Measurements from ENCODE around the gene RENBP. TPM values are rescaled to one million over a fixed set of nuclear protein-coding genes. Genes with fewer than 3 reads are reported as not detected.
A peak's percentile ranks its signal among the peaks of the same experiment; 100 is the strongest.

Gene RENBP
- total RNA-seq, 2 experiments from 2014 or later, result 18.1 to 18.8 TPM

DNA sequence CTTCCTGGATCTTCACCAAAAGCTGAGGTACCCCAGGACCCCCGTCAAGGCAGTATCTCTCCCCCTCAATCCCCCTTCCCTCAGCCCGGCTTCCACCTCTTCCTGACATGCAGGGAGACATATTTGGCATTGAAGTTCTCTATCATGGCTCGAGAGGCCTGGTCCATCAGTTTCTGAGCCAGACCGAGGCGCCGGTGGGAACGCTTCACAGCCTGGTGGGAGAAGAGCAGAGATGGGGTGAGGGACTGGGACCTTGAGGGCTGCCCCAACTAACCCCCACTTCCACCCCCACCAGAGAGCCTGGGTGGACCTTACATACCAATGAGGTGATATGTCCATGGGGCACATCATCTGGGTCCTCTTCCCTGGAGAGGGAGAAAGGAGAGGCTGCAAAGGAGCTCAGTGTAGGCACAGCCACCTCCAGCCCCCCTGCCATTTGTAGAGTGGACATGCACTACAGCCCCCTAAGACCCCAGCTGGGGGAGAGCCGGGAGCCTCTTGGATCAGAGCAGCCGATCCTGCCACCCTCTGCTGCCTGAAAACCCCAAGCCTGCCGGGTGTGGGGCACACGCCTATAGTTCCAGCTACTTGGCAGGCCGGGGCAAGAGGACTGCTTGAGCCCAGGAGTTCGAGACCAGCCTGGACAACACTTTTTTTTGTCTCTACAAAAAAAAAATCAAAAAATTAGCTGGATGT, 12.1 kb downstream of the RENBP start:
- POLR2A ChIA-PET, result interaction anchor here (8.7 kb wide), 1 partner anchor 8 kb away, joined by 69 read pairs; the partner anchor contains the start of gene ARHGAP4
- Mint-ChIP-seq H3K9me3 (no peaks in the 10 kb centered on the region), H3K27me3 (no peaks in the 10 kb centered on the region), H3K27ac (no peak overlapping the region), H3K4me1 (peaks cover 14% of the 10 kb centered on the region), H3K36me3 (peaks cover 9% of the 10 kb centered on the region), H3K4me3 (no peak overlapping the region)
- no peak for ATAC-seq (ENCODE audit: low read depth)
- DNase-seq, result no peak

DNA sequence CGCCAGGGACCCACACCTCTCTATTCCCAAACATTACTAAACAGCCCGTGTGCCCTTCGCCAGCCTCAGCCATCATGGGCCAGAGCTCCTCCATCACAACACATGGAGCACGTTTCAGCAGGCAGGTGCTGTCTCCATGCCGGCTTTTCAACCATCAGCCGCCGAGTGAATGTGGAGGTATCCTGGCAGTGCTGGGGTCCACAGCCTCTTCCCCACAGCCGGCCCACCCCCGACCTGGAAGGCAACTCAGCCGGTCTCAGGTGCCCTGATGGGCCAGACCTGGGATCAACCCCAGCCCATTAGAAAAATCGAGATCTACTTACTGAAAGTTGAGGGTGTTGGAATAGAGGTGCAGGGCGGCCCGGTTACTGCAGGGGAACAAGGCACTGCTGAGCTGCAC, 12.7 kb downstream of the RENBP start:
- ATAC-seq (ENCODE audit: low read depth), result no peak
- Mint-ChIP-seq H3K4me3 (no peak overlapping the region), H3K27ac (peak overlapping the region; percentile 62), H3K4me1 (peaks cover 16% of the 10 kb centered on the region), H3K9me3 (no peaks in the 10 kb centered on the region), H3K27me3 (no peaks in the 10 kb centered on the region), H3K36me3 (peaks cover 9% of the 10 kb centered on the region)
- DNase-seq, result no peak
- POLR2A ChIA-PET, result no interaction called here

DNA sequence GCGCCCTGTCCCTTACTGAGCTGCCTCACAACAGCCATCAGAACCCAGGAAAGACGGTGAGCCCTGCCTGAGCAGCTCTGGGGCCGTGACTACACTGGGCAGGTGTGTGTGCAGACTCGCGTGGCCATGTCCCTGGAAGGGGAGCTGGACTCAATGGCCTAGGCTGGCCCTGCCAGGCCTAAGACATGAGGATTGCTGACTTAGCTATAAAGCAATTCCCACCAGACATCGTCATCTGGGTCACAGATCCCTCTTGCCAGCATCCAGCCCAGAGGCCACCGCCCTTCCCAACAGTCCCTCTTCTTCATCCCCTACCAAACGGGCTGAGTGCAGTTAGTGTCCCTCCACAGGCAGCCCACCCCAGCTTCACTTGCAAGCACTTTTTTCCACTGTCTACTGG, 13.3 kb downstream of the RENBP start:
- DNase-seq, result no peak
- Mint-ChIP-seq H3K4me1 (peaks cover 15% of the 10 kb centered on the region), H3K9me3 (no peaks in the 10 kb centered on the region), H3K27me3 (no peaks in the 10 kb centered on the region), H3K36me3 (peaks cover 9% of the 10 kb centered on the region), H3K27ac (peak overlapping the region; percentile 62), H3K4me3 (no peak overlapping the region)
- POLR2A ChIA-PET, result no interaction called here
- ATAC-seq (ENCODE audit: low read depth), result no peak

DNA sequence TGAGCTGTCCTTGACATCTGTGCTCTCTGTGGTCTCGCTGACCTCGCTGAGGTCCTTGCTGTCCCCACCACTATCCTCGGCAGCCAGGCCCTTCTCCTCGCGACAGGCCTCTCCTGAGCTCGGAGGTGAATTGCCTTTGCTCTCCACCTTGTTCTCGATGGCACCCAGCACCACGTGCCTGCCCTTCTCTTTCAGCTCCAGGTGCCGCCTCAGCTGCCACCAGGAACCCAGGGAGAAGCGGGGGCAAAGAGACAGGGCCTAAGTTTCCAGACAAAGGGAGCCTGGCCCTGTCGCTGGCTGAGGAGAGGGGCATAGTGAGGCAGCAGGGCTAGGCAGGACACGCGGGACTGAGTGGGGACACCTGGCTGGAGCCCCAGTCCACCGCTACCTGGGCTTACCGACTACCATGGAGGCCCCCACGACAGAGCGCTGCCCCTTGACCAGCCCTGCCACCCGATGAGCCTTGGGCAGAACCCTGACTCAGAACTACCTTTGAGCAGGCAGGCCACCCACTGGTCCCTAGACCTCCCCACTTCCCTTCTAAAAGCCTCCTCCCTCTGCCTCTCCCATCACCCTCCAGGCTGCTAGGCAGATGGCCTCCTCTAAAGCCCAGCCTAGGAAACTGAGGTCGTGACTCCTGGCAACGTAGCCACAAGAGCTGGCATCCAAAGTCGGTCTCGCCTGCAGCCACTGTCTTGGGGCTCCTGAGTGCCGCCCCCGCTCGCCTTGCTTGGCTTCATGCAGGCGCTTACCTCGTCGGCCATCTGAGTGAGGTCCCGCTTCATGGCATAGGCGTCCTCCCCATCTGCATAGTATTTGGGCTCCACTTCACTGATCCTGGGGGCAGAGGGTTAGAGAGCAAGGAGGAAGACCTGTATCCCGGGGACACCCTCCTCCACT, 14.2 kb downstream of the RENBP start:
- peak overlapping the region; percentile 73 for H3K27ac Mint-ChIP-seq
- peaks cover 11% of the 10 kb centered on the region for H3K4me1 Mint-ChIP-seq
- no peaks in the 10 kb centered on the region for H3K27me3 Mint-ChIP-seq
- POLR2A ChIA-PET, result interaction anchor here (0.7 to 9.1 kb wide), 4 partner anchors 8 to 23 kb away, joined by 3 to 185 read pairs (median 4); partner anchors contain the start of gene RENBP
- no peak for ATAC-seq (ENCODE audit: low read depth)
- no peaks in the 10 kb centered on the region for H3K9me3 Mint-ChIP-seq
- DNase-seq, result no peak
- H3K4me3 Mint-ChIP-seq, result peak overlapping the region; percentile 32
- peaks cover 11% of the 10 kb centered on the region for H3K36me3 Mint-ChIP-seq

DNA sequence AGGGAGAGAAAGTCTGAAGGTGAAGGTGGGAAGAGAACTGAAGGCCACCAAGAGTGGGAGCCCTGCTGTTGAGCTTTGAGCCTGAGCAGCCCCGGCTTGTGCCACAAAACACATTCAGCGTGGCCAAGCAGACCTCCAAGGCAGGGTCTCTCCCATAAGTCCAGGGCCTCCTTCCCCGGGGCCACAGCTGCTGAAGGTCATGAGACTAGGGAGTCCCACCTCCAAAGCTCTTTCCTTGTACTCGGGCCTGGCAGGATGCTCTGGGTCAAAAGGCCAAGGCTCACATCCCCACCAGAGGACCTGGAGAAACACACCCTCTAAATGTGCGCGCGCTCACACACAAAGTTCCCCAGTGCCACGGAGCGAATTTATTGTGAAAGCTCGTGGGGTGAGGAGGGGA, 14.9 kb downstream of the RENBP start:
- H3K4me3 Mint-ChIP-seq, result peak overlapping the region; percentile 97
- no peak for ATAC-seq (ENCODE audit: low read depth)
- H3K4me1 Mint-ChIP-seq, result peaks cover 11% of the 10 kb centered on the region
- DNase-seq, result no peak
- no peaks in the 10 kb centered on the region for H3K27me3 Mint-ChIP-seq
- H3K27ac Mint-ChIP-seq, result peak overlapping the region; percentile 70
- no peaks in the 10 kb centered on the region for H3K9me3 Mint-ChIP-seq
- POLR2A ChIA-PET, result interaction anchor here (0.7 to 9.1 kb wide), 4 partner anchors 9 to 23 kb away, joined by 3 to 185 read pairs (median 4); partner anchors contain the start of gene RENBP
- H3K36me3 Mint-ChIP-seq, result peaks cover 15% of the 10 kb centered on the region

DNA sequence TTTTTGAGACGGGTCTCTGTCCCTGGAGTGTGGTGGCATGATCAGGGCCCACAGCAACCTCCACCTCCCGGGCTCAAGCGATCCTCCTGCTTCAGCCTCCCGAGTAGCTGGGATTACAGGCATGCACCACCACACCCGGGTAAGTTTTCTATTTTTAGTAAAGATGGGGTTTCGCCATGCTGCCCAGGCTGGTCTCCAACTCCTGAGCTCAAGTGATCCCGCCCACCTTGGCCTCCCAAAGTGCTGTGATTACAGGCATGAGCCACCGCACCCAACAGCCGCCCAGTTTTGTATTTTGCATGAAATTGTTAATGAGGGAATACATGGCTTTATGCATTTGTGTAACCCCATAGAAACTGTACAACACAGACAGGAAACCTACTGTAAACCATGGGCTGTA, 15.6 kb downstream of the RENBP start:
- peaks cover 19% of the 10 kb centered on the region for H3K36me3 Mint-ChIP-seq
- H3K4me3 Mint-ChIP-seq, result peak overlapping the region; percentile 97
- POLR2A ChIA-PET, result interaction anchor here (1.3 to 9.1 kb wide), 5 partner anchors 19 to 201 kb away, joined by 3 to 185 read pairs (median 10); partner anchors contain the start of genes HCFC1, RENBP and TMEM187
- peak overlapping the region; percentile 70 for H3K27ac Mint-ChIP-seq
- H3K9me3 Mint-ChIP-seq, result no peaks in the 10 kb centered on the region
- DNase-seq (no peak), ATAC-seq (ENCODE audit: low read depth) (no peak)
- no peaks in the 10 kb centered on the region for H3K27me3 Mint-ChIP-seq
- H3K4me1 Mint-ChIP-seq, result peaks cover 11% of the 10 kb centered on the region

DNA sequence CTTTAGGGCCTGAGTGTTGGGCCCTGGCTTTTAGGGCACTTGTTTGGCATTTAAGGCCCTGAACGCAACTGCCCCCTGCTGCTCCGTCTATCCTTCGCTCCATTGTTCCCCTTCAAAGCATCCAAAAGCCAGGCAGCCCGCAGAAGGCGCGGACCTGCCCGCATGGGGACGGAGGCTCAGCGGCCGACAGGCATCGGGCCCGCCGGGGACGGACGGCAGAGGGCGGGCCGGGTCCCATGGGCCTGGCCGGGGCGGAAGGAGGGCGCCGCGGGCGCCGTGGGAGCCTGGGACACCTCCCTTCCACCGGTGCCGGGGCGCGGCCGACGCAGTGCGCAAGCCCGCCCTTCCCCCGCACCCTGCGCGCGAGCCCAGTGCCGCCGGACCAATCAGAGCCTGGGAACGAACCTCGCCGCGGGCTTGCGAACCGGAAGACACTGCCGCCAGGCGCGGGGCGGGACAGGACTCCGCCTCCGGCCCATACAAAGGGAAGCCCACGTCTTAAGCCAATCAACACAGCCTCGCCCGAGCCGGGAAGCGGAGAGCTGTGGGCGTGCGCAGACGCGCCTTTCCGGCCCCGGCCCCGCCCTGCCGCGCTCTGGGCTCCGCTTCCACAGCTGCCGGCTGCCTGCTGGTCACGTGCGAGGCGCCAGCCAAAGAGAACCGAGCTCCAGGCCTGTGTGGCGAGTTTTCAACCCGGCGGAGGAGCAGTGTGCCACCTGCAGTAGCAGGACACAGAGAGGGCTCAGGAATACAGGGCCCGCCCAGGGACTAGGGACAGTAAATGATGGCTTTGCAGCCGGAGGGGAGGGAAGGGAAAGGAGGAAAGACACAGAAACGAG, 16.3 kb downstream of the RENBP start:
- peak; percentile 91 for DNase-seq
- peaks cover 15% of the 10 kb centered on the region for H3K4me1 Mint-ChIP-seq
- peak; percentile 77 for ATAC-seq (ENCODE audit: low read depth)
- peak overlapping the region; percentile 97 for H3K4me3 Mint-ChIP-seq
- no peaks in the 10 kb centered on the region for H3K27me3 Mint-ChIP-seq
- H3K27ac Mint-ChIP-seq, result peak overlapping the region; percentile 98
- POLR2A ChIA-PET, result interaction anchor here (1.2 to 9.1 kb wide), 10 partner anchors 8 to 202 kb away, joined by 3 to 185 read pairs (median 8); partner anchors contain the start of genes HCFC1, NAA10, RENBP and TMEM187
- H3K9me3 Mint-ChIP-seq, result no peaks in the 10 kb centered on the region
- H3K36me3 Mint-ChIP-seq, result peaks cover 23% of the 10 kb centered on the region

DNA sequence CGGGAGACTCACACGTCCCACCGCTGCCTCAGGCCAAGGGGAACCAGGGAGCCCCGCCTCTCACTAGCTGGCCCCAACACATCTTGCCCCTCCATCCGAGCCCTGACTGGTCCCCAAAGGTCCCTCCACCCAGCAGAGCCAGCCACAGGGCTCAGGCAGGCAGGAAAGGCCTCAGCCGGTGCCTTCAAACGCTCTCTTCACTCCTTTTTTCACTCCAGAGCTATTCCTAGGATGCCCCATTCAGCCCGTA, 16.8 kb downstream of the RENBP start:
- POLR2A ChIA-PET, result interaction anchor here (1.2 to 9.1 kb wide), 9 partner anchors 9 to 201 kb away, joined by 4 to 185 read pairs (median 10); partner anchors contain the start of genes HCFC1, NAA10, RENBP and TMEM187
- H3K27me3 Mint-ChIP-seq, result no peaks in the 10 kb centered on the region
- H3K4me3 Mint-ChIP-seq, result peak overlapping the region; percentile 90
- peaks cover 24% of the 10 kb centered on the region for H3K36me3 Mint-ChIP-seq
- H3K9me3 Mint-ChIP-seq, result no peaks in the 10 kb centered on the region
- peak overlapping the region; percentile 98 for H3K27ac Mint-ChIP-seq
- peaks cover 16% of the 10 kb centered on the region for H3K4me1 Mint-ChIP-seq
- DNase-seq (no peak), ATAC-seq (ENCODE audit: low read depth) (no peak)

DNA sequence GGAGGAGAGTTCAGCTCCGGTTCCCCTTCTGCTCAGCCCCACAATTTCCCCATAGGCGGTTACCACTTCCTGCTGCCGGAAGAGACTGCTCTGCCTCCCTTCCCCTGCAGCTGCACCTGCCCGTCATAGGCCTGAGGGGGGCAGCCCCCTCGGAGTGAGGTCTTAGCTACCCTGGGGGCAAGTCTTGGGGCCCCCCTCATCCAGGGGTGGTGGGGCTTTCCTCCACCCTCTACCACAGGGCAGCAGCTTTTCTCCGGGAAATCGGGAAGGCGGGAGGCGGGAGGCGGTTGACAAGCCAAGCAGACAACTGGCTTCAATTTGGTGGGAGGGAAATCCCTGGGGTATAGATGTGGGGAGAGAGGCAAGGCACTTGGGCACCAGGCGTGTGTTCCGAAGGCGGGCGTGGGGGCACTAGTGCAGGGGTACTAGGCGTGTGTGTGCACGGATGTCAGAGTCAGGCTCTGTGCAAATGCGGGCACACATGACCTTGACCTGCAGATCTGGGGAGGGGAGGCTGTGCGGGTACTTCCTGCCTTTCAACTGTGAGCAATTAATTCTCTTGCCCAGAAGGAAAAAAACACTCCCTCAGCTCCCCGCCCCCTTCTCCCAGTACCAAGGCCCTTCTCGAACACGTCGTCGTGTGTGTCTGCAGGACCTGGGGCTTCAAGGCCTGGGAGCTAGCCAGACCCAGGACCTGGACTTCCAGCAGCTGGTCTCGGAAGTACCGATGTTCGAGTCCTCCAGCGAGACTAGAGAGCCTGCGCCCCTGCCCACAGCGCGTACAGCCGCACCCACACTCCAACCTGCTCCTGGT, 17.4 kb downstream of the RENBP start:
- Mint-ChIP-seq H3K4me1 (peaks cover 20% of the 10 kb centered on the region), H3K36me3 (peaks cover 27% of the 10 kb centered on the region)
- POLR2A ChIA-PET, result interaction anchor here (1.1 to 9.1 kb wide), 11 partner anchors 9 to 200 kb away, joined by 4 to 185 read pairs (median 10); partner anchors contain the start of genes HCFC1, IDH3G, NAA10 and RENBP

DNA sequence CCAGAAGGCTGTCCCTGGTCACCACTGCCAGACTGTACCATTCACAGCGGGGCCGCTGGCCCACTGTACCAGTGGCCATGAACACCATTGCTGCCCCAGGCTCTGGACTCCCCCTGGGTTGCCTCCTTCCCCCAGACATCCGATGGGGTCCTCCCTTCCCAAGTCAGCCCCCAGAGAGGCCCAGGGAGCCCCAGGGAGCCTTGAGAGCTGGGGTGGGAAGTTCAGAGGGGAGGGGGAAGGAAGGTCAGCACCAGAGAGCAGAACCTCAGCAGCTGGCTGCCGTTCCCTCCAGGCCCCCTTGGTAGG, 17.9 kb downstream of the RENBP start:
- H3K4me3 Mint-ChIP-seq, result peak overlapping the region; percentile 90
- H3K27ac Mint-ChIP-seq, result peak overlapping the region; percentile 98
- DNase-seq (peak; percentile 75), ATAC-seq (ENCODE audit: low read depth) (peak; percentile 2)
- H3K36me3 Mint-ChIP-seq, result peaks cover 26% of the 10 kb centered on the region
- POLR2A ChIA-PET, result interaction anchor here (1.1 to 9.1 kb wide), 10 partner anchors 10 to 200 kb away, joined by 3 to 185 read pairs (median 10); partner anchors contain the start of genes HCFC1, IDH3G, NAA10 and RENBP
- no peaks in the 10 kb centered on the region for H3K27me3 Mint-ChIP-seq
- peaks cover 21% of the 10 kb centered on the region for H3K4me1 Mint-ChIP-seq
- no peaks in the 10 kb centered on the region for H3K9me3 Mint-ChIP-seq

More for the DNA sequence above, 17.4 kb downstream of the RENBP start:
- peak overlapping the region; percentile 98 for H3K27ac Mint-ChIP-seq
- peak overlapping the region; percentile 90 for H3K4me3 Mint-ChIP-seq
- peak; percentile 44 for ATAC-seq (ENCODE audit: low read depth)
- peak; percentile 75 for DNase-seq
- no peaks in the 10 kb centered on the region for H3K9me3 Mint-ChIP-seq
- H3K27me3 Mint-ChIP-seq, result no peaks in the 10 kb centered on the region

DNA sequence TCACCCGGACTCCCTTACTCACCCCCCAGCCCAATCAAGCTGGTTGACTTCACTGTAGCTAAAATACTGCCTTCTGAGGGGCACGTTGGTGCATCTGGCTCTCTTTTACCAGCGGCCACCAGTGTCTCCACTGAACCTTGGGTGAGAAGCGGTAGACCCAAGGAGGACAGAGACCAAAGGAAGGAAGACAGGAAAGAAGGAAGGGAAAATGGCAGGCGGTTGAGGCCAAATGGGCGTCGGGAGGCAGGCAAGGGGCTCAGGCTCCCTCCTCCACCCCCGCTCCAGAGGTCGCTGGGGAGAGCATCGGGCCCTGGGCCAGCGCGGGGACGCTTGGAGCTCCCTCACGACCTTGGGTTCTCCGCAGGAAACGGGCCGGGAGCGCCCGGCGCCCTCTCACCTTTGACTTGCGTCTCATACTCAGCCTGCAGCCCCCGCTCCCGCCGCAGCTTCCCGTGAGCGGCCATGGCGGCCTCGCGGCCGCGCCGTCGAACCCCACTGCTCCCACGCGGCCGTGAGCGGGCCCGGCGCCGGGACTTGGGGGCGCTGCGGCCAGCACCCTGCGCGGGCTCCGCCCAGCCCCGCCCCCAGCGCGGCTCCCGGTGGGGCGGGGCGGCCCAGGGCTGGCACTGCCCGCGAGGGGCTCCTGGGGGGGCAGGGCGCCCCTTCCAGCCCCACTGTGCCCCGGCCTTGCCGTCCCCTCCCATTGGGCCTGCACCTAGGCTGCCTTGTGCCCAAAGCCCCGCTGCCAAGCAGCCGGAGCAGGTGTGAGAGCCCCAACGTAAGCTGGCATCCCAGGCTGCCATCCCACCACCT, 18.5 kb downstream of the RENBP start, which contains the start of gene ARHGAP4:
Gene ARHGAP4 (minus strand): TSS at position 526 of the 813 bp plus-strand sequence. CDS start 62 bp downstream, at position 464.
- Mint-ChIP-seq H3K27ac (peak within 1 kb of the TSS; percentile 98), H3K4me1 (peaks cover 19% of the 10 kb centered on the region), H3K4me3 (peak within 1 kb of the TSS; percentile 97), H3K36me3 (peaks cover 23% of the 10 kb centered on the region), H3K27me3 (no peaks in the 10 kb centered on the region), H3K9me3 (no peaks in the 10 kb centered on the region)
- ATAC-seq (ENCODE audit: low read depth) (peak; percentile 3), DNase-seq (no peak)
- POLR2A ChIA-PET, result interaction anchor here (0.8 to 9.1 kb wide), 15 partner anchors 11 to 199 kb away, joined by 3 to 185 read pairs (median 8); partner anchors contain the start of genes HCFC1, IDH3G, NAA10 and RENBP

Measured in activated naive CD8-positive, alpha-beta T cell treated with anti-CD3 and anti-CD28 coated beads, Interleukin-2, amount 10 ng/mL, durations not matched to agents 7 days and 5 days (primary cell).